Heart right ventricle (tissue), 16 donors: ENCODE data around the gene NR3C1. TPM values are rescaled to one million over a fixed set of nuclear protein-coding genes. Genes with fewer than 3 reads are reported as not detected.

Source experiments
- ATAC-seq, 8 donors: fragments of 200-7000 bp; cut with Tn5 transposase; one replicate each; pipeline ENCODE4 v1.9.1; 2020; ENCODE audit warnings: mild to moderate bottlenecking in 8 of 8, moderate library complexity in 8 of 8, moderate number of reproducible peaks in 1 of 8
- DNase-seq, 2 donors: peaks; one replicate each; pipeline ENCODE4 v3.0.0-alpha.2; 2020
- H3K27ac ChIP-seq, 10 donors: fragments of 200-600 bp; sonication (generic) in 2 of 10; one replicate each; pipeline versions ENCODE4 v1.5.0 to v1.8.0; 2020 to 2022; ENCODE audit warnings: mild to moderate bottlenecking in 3 of 10
- H3K27me3 ChIP-seq, 7 donors: fragments of 200-600 bp; one replicate each; pipeline ENCODE4 v1.8.0; 2021 to 2022; ENCODE audit warnings: mild to moderate bottlenecking in 2 of 7
- H3K36me3 ChIP-seq, 9 donors: fragments of 200-600 bp; sonication (generic) in 1 of 9; one replicate each; pipeline versions ENCODE4 v1.5.0 to v1.8.0; 2020 to 2022; ENCODE audit warnings: mild to moderate bottlenecking in 2 of 9
- H3K4me1 ChIP-seq, 9 donors: fragments of 200-600 bp; sonication (generic) in 1 of 9; one replicate each; pipeline versions ENCODE4 v1.5.0 to v1.8.0; 2020 to 2022; ENCODE audit warnings: mild to moderate bottlenecking in 4 of 9
- H3K4me3 ChIP-seq, 10 donors: fragments of 200-600 bp; sonication (generic) in 2 of 10; one replicate each; pipeline versions ENCODE4 v1.5.0 to v1.8.0; 2020 to 2022; ENCODE audit warnings: mild to moderate bottlenecking in 7 of 10, moderate library complexity in 2 of 10
- H3K9me3 ChIP-seq, 11 donors: fragments of 200-600 bp in 10 of 11; sonication (generic) in 2 of 11; one replicate each; pipeline versions ENCODE4 v1.5.0 to v1.8.0; 2013 to 2022; ENCODE audit warnings: mild to moderate bottlenecking in 2 of 11, control low read depth in 1 of 11, moderate library complexity in 1 of 11
- CTCF ChIP-seq, 9 donors: fragments of 200-600 bp; sonication (generic) in 2 of 9; IDR thresholded peaks; one replicate each; pipeline versions ENCODE4 v1.5.0 to v1.8.0; 2021 to 2022; ENCODE audit warnings: antibody characterized with exemption in 9 of 9, mild to moderate bottlenecking in 5 of 9, moderate library complexity in 1 of 9
- WGBS, 2 donors: extraction: QIAGEN DNeasy Blood & Tissue Kit; methylation state at CpG; one replicate each; pipeline ENCODE4 v1.1.7; 2013; ENCODE audit warnings: inconsistent platforms in 1 of 2; 5-methylcytosine and 5-hydroxymethylcytosine counted together
- intact Hi-C, 10 donors: fragments of 100-400 bp; cut with DNase I; formaldehyde crosslinking; loops; one replicate each; pipeline versions ENCODE4 v1.11.1 to v1.14.2; 2022
- polyA plus RNA-seq, 2 donors: library from polyadenylated mRNA; stranded (reverse); fragments of 200-250 nt; gene quantifications; one replicate each; pipeline ENCODE4 v1.2.3, GENCODE V29; 2013
- total RNA-seq, 10 donors: library from RNA; stranded (reverse); fragmentation: NEBNext Ultra II Directional in 3 of 10; extraction: Animal tissue kit (Norgen Biotek cat#: 25700) in 3 of 10; gene quantifications; one replicate each; pipeline versions ENCODE4 v1.2.1 to v1.2.4, GENCODE V29; 2021 to 2023
- donor health status: Arrhythmogenic right ventricular cardiomyopathy.
- donor health status: ischemic (EF 13 %, LVEDD 7.1; RV severe dilation, severe dysfunction).
- donor health status: healthy with polysubstance abuse.
- donor health status: DM: no; HTN: yes; CAD: no.
- donor health status: DM: no; HTN: no; CAD: no.
- donor health status: ischemic (EF 25% LVEDD 6.9; RV normal size, moderate dysfunction).
- donor health status: ischemic (EF 25% LVEDD 5.7; RV mildly dilated, moderate dysfunction).
- donor health status: healthy.
- donor health status: DM: yes; HTN: yes; CAD: no.
- donor health status: Ischemic cardiomyopathy.
- donor health status: ischemic (EF 35%, LVEDD 5.7; RV mildly dilated, moderate dysfunction).
- donor health status: nonischemic (EF 11% LVEDD 7.7; RV severe dilation, severe dysfunction).
- donor health status: DM: yes; HTN: yes; CAD: no.
- donor health status: PGD.
- donor health status: ischemic (EF 29% LVEDD 5.4; RV normal size, mild dysfunction).
- donor health status: nonischemic (EF 23%, LVEDD 6.1; RV moderate dilation, normal function).

The NR3C1 gene
- total and polyA plus RNA-seq, 12 donors = 11.0 to 62.3 (median 44.6) TPM

- DNase-seq = no peak
- TF ChIP-seq CTCF (IDR thresholded peaks at IDR 0.05) = no peak
- Histone ChIP-seq H3K4me3 (no peak overlapping the region), H3K9me3 (peaks cover 0 to 11% (median 6%) of the 10 kb centered on the region in 11 donors), H3K27ac (no peak overlapping the region), H3K36me3 (peaks cover 0 to 61% (median 15%) of the 10 kb centered on the region in 9 donors), H3K4me1 (peaks cover 0 to 8% (median 0%) of the 10 kb centered on the region in 9 donors), H3K27me3 (no peaks in the 10 kb centered on the region)
- no peak for ATAC-seq
- intact Hi-C loops = loop anchor here in 1 of 10 donors (10.0 kb wide), 1 partner anchor 165 kb away; no protein-coding TSS in a partner anchor
- WGBS, 2 donors = 63 to 68% methylated on average over 2 of the region's 2 CpGs
Measured at GRCh38 chr5:143279698-143280097, 123.8 kb downstream of the NR3C1 start.

GRCh38 chr5:143277536-143277935, 126.0 kb downstream of the NR3C1 start:
- intact Hi-C loops = no loop called here
- no peak for TF ChIP-seq CTCF (IDR thresholded peaks at IDR 0.05)
- ATAC-seq (no peak), DNase-seq (no peak)
- Histone ChIP-seq H3K27ac (no peak overlapping the region), H3K4me1 (peaks cover 0 to 5% (median 0%) of the 10 kb centered on the region in 9 donors), H3K36me3 (peaks cover 0 to 44% (median 9%) of the 10 kb centered on the region in 9 donors), H3K9me3 (no peaks in the 10 kb centered on the region), H3K4me3 (no peak overlapping the region), H3K27me3 (no peaks in the 10 kb centered on the region)
- 76 to 91% methylated on average over 2 of the region's 2 CpGs for WGBS, 2 donors

GRCh38 chr5:143275512-143276363, 127.7 kb downstream of the NR3C1 start:
- intact Hi-C loops = no loop called here

GRCh38 chr5:143274952-143275351, 128.5 kb downstream of the NR3C1 start:
- Histone ChIP-seq H3K9me3 (peaks cover 0 to 6% (median 3%) of the 10 kb centered on the region in 11 donors), H3K4me1 (peaks cover 0 to 5% (median 0%) of the 10 kb centered on the region in 9 donors), H3K27ac (no peak overlapping the region), H3K36me3 (peaks cover 0 to 18% (median 0%) of the 10 kb centered on the region in 9 donors), H3K27me3 (no peaks in the 10 kb centered on the region), H3K4me3 (no peak overlapping the region)
- intact Hi-C loops = no loop called here
- TF ChIP-seq CTCF (IDR thresholded peaks at IDR 0.05) = no peak
- ATAC-seq (no peak), DNase-seq (no peak)
- 75 to 92% methylated on average over 1 of the region's 1 CpG for WGBS, 2 donors

More at GRCh38 chr5:143275512-143276363, 127.7 kb downstream of the NR3C1 start:
- H3K27ac ChIP-seq = no peak overlapping the region
- H3K9me3 ChIP-seq = no peaks in the 10 kb centered on the region
- peaks cover 0 to 26% (median 0%) of the 10 kb centered on the region in 9 donors for H3K36me3 ChIP-seq
- no peaks in the 10 kb centered on the region for H3K27me3 ChIP-seq
- H3K4me3 ChIP-seq = no peak overlapping the region
- peaks cover 0 to 5% (median 0%) of the 10 kb centered on the region in 9 donors for H3K4me1 ChIP-seq
- TF ChIP-seq CTCF (IDR thresholded peaks at IDR 0.05) = no peak
- ATAC-seq (no peak), DNase-seq (no peak)
- WGBS, 2 donors = 84 to 85% methylated on average over 6 of the region's 6 CpGs
